Activated CD8-positive, alpha-beta memory T cell treated with anti-CD3 and anti-CD28 coated beads, Interleukin-2, amount 50 U/mL, for 4 hours (primary cell): Measurements from ENCODE around the gene ABCC6.
"Not testable (repeated sequence)": the region's sequence is repeated elsewhere in the genome, so short reads cannot be mapped to it uniquely, and the experiment has no call there.

ENCODE experiments used
- DNase-seq: peaks from one replicate; pipeline ENCODE4 v3.0.0-alpha.2; 2020

Gene ABCC6

DNA sequence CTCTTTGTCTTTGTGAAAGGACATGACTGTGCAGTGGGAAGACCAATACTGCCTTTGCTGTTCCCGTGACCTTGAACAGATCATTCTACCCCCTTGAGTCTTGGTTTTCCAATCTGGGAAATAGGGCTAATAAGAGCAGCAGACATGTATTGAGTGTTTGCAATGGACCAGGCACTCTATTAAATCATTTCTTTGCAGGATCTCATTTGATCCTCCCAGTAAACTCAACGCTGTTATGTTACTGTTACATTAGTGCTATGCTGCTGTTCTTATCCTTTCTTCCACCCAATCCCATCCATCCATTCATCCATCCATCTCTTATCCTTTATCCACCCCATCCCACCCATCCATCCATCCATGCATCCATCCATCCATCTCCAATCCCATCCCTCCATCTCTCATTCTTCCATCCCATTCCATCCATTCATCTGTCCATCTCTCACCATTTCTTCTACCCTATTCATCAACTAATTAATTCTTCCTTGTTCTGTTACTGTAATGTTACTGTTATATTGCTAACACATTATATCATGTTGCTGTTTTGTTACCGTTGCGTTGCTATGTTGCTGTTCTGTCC lies 65.1 kb downstream of the ABCC6 start:
- no peak for DNase-seq

DNA sequence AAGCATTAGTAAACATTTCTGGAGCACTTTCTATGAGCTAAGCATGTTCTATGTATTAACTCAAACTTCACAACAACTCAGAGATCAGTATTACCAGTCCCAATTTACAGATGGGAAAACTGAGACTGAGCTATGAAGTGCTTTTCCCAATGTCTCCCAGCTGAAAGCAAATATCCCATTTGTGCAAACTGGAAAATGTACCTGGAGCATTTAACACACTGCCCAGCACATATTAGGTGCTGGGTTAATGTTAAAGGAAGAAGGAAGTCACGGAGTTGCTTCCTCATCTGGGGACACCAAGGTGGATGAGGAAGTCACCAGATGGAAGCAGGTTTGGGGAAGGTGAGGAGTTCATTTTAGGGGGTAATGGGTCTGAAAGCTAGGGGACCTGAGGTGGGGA lies 66.1 kb downstream of the ABCC6 start:
- DNase-seq: no peak

DNA sequence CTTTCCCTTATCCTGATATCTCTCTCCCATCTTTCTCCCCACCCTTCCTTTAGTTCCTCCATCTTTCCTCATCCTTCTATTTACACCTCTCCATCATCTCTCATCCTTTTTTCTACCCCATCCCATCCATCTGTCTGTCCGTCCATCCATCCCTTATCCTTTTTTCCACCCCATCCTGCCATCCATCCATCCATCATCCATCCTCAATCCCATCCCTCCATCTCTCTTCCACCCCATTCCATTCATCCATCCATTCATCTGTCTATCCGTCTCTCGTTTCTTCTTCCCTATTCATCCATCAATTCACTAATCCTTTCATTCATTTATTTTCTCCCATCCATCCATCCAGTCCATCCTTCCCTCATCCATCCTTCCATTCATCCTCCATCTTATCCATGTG lies 68.1 kb downstream of the ABCC6 start:
- no peak for DNase-seq

DNA sequence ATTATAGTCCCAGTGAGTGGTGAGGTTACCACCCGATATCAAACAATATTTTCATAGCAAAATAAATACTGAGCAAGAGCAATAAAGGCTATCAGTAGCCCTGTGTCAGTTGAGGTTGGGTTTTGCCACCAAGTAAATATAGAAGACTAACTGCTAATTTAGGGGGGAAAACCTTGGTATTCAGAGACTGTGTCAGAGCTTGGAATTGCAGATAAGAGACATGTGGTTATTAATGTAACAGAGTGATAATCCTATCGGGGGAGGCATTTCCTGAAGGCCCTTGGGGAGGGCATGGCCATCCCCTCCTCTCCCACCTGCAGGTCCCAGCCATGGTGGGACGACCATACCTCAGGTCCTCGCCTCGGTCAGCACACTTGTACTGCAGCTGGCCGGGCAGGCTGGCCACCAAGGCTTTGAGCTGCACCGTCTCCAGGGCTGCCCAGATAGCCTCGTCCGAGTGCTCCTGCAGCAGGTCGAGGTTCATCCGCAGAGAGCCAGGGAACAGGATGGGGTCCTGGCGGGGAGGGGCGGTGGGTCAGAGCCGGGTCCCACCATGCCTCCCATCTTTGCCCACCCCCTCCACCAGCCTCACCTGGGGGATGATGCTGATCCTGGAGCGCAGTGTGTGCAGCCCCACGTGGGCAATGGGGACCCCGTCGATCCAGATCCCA lies 68.9 kb downstream of the ABCC6 start:
- DNase-seq: no peak

DNA sequence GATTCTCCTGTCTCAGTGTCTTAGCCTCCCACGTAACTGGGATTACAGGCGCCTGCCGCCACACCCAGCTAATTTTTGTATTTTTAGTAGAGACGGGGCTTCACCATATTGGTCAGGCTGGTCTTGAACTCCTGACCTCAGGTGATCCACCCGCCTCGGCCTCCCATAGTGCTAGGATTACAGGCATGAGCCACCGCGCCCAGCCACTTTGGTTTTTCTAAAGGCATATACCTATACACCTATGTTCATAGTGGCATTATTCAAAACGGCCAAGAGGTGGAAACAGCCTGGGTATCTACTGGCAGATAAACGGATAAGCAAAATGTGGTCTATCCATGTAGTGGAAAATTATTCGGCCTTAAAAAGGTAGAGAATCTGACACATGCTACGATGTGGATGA lies 70.3 kb downstream of the ABCC6 start:
- not testable (repeated sequence) for DNase-seq

DNA sequence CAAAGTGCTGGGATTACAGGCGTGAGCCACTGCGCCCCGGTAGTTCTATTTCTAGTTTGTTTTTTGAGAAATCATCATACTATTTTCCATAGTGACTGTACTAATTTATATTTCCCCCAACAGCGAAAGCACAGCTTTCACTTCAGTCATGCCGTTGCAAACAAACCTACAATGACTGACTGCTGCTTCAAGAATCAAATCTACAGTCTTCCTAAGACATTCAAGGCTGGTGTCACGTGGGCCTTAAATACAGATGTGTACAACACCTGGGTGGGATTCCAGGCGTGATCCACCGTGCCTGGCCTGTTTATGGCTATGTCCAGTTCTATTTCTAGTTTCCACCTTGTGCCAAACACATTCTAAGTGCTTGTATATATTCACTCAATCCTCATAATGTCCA lies 72.0 kb downstream of the ABCC6 start:
- no peak for DNase-seq

DNA sequence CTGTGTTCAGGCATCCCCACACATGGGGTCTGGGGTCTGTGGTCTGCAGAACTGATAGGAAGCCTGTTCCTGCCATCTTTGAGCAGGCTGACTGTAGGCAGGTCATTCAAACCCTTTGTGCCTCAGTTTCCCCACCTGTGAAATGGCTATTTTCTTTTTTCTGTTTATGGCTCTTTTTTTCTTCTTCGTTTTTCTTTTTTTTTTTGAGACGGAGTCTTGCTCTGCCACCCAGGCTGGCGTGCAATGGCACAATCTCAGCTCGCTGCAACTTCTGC lies 72.5 kb downstream of the ABCC6 start:
- no peak for DNase-seq

DNA sequence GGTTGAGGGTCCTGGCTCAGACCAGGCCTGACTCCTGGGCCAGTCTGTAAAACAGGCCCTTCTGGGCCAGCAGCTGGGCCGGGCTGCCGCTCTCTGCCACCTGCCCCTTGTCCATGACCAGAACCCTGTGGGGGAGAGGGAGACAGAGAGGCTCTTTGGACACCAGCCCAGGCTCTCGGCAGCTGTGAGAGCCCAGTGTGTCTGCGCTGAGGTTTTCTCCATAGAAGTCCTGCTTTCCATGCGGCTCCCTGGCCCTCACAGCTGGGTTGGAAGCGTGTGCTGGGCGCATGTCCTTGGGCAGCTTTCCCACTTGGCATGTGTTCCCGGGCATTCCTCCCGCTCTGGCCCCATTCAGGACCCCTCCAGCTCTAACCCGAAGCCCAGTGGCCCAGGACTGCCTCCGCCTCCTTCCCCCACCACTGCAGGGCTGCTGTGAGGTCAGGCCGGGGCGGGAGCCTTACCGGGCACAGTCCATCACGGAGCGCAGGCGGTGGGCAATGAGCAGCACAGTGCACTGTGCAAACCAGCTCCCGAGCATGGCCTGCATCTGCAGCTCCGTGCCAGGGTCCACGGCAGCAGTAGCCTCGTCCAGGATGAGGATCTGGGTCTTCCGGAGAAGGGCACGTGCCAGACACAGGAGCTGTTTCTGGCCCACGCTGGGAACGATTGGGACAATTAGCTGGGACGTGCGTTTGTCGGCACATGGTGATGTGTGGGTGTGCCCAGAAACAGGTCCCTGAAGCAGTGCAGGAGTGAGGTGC lies 73.0 kb downstream of the ABCC6 start:
- DNase-seq: no peak

DNA sequence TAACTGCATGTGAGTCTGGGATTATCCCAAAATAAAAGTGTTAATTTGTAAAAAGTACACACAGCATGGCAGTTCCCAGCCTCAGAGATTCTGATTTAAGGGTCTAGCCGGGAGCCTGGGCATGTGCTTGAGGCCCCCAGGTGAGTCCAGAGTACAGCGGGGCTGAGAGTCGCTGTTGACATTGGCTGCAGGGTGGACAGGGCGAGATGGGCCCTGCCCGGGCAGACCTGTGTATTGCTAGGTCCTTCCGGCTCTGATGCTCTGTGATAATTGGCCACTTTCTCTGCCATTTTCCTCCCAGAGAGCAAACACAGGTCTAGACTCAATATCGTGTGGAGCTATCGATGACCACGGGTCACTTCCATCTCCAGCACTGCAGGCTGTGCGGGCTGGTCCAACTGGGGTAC lies 73.6 kb downstream of the ABCC6 start:
- no peak for DNase-seq

DNA sequence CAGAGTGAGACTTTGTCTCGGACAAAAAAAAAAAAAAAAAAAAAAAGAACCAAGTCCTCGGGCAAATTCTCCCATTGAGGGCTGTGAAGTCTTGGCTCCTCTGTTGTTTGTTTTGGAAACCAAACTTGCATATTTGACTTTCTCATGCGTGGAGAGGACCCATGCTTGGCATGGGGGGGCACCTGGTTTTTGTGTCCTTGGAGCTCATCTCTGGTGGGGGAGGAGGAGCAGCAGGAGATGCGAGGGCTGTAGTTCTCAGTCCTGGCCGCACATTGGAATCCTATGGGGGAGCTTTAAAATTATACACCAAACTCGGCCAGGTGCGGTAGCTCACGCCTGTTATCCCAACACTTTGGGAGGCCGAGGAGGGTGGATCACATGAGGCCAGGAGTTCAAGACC lies 74.5 kb downstream of the ABCC6 start:
- DNase-seq: no peak

DNA sequence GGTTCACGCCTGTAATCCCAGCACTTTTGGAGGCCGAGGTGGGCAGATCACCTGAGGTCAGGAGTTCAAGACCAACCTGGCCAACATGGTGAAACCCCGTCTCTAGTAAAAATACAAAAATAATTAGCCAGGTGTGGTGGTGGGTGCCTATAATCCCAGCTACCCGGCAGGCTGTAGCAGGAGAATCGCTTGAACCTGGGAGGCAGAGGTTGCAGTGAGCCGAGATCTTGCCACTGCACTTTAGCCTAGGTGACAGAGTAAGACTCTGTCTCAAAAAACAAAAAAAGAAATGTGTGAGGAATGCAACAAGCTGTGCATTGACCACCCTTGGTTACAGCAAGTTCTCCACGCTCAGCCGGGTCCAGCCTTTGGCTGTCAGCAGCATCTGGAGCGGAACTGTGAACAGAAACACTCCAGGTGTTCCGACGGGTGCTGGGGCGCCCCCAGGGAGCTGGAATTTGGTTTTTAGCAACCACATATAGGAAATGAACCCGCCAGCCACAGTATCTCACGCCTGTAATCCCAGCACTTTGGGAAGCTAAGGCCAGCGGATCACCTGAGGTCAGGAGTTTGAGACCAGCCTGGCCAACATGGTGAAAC lies 75.2 kb downstream of the ABCC6 start:
- not testable (repeated sequence) for DNase-seq

DNA sequence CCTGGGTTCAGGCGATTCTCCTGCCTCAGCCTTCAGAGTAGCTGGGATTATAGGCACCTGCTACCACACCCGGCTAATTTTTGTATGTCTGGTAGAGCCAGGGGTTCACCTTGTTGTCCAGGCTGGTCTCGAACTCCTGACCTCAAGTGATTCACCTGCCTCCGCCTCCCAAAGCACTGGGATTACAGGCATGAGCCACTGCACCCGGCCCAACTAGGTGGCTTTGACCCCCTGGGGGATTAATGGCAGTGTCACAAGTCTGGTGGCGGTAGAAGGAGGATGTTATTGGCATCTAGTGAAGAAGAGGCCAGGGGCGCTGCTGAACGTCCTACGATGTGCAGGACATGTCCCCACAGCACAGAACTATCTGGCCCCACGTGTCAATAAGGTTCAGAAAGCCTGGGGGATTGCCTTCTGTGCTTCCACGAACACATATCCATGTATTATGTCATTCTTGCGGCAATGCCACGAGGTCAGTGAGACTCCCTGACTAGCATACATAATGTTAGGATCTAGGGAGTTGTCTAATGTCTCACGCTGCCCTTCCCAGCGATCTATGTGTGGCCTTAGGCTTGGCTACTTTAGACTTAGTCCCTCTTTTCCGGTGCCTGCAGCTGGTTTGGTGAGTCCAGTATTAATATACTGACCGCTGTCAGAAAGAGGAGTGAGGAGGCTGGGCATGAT lies 75.8 kb downstream of the ABCC6 start:
- no peak for DNase-seq

DNA sequence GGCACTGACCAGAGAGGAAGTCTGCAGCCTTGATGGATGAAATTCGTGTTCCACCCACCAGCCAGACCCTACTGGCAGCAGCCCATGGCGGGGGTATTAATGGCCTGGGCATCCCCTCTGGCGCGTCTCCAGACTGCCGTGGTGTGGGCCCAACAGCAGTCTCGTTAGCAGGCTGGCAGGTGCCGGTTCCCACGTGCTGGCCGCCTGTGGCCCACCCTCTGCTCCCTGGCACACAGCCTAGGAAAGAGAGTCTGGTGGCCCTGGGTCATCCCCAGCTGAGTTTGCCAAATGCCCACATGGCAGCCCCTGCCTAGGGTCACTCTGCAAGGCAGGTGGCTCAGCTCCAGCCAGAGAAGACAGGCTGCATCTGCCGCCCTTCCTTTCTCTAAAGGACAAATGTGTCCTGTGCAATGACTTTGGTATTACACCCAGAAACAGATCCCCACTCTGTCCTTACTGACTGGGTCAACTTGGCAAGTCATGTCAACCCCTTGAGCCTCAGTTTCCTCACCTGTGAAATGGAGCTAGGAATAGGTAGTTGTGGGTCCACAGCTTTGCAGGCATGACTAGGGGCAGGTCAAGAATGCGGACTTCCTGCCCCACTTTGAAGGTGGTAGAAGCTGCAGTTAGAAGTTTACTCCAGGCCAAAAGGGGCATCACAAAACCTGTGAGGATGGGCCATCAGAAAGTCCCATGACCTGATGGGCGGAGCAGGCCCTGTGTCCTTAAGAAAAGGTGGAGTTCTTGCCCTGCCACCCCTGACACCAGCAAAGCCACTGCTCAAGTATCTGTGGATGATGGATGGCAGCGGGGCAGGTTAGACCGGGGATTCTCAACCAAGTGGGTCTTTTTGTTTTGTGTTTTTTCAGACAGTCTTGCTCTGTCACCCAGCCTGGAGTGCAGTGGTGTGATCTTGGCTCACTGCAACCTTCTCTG lies 76.6 kb downstream of the ABCC6 start:
- no peak for DNase-seq

DNA sequence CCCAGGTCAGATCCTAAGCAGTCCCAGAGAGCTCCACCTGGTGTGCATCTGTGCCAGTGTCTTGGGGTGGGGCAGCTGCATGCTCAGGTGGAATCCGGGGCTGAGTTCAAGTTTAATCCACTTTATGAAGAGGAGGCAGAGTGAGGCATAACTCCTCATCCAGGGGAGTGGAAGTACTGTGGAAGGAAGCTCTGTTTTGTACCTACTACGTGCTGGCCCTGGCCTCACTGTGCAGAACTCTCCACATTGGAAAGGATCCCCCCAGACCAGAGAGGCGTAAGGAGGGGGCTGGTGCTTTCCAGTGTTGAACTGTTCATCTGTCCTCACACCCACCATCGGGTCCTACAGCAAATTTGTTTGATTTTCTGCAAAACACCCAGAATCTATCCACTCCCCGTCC lies 78.0 kb downstream of the ABCC6 start:
- no peak for DNase-seq

DNA sequence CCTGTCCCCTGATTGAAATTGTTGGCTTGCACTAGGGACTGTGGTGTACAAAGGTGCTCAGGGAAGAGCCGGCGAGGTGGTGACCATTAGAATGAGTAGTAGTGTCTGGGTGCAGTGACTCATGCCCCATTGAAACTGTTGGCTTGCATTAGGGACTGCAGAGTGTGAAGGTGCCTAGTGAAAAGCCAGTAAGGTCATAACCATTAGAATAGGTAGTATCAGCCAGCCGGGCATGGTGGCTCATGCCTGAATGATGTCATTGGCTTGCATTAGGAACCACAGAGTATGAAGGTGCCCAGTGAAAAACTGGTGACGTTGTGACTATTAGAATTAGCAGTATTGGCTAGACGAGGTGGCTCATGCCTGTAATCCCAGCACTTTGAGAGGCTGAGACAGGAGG lies 78.9 kb downstream of the ABCC6 start:
- DNase-seq: no peak

DNA sequence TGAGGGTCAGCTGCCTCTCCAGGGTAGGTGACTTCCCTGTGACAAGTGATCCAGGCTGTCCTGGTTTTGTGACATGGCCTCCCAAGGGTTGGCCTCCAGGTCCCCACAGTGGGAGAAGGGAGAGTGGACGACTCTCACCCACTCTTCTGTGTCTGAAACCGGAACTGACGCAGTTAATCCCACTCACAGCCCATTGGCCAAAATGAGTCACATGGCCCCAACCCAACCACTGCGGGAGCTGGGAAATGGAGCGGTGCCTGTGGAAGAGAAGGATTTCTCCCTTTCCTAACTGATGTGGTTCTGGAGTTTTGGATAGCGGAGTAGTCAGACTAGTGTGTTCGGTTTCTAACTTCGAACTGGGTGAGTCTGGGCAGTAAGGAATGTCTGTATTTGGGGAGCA lies 79.4 kb downstream of the ABCC6 start:
- no peak for DNase-seq

DNA sequence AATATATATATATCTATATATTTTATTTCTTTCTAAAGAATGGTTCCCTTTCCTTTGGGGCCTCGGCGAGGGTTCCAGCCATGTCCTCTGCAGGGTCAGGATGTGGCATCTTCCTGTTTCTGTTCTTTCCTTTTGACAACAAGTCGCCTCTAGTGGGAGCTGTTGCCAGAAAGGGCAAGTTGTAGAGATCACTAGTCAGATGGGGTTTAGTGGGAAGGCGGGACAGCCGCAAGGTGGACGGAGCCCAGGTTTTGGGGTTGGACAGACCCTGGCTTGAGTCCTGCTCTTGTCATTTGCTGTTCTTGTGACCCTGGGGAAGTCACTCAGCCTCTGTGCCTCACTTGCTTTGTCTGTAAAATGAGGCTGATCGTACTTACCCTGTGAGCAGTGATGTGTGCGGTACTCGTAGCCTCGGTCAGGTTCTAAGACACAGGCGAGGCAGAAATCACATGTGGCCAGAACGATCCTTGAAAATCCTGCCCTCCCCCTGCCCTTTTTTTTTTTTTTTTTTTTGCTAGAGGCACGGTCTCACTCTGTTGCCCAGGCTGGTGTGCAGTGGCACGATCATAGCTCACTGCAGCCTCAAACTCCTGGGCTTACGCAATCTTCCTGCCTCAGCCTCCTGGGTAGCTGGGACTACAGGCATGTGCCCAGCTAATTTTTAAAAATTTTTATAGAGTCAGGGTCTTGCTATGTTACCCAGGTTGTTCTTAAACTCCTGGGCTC lies 80.1 kb downstream of the ABCC6 start:
- DNase-seq: no peak

DNA sequence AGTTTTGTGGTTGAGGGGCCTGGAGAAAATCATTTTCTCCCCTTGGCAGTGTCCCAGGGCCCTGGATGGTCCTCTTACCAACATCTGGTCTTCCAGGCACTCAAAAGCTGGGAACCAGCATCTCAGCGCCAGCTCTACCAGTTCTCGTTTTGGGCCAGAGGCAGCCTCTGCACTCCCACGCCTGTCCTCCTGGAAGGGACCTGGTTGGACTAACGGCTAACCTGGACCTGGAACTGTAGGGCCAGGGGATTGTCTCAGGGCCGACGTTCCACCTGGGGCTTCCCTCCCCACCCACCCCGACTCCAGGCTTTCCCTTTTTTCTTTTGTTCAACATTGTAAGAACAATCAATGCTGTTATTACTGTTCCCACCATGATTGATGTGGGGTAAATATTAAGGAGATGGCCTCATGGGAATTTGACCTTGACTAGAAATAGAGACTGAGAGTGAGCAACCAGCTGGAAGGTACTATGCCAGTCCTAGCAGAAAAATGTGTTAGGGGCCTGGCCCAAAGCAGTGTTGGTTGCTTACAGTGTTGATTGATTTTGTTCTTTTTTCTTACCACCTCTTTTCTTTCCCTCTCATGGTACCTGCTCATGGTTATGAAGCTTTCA lies 81.4 kb downstream of the ABCC6 start:
- no peak for DNase-seq

DNA sequence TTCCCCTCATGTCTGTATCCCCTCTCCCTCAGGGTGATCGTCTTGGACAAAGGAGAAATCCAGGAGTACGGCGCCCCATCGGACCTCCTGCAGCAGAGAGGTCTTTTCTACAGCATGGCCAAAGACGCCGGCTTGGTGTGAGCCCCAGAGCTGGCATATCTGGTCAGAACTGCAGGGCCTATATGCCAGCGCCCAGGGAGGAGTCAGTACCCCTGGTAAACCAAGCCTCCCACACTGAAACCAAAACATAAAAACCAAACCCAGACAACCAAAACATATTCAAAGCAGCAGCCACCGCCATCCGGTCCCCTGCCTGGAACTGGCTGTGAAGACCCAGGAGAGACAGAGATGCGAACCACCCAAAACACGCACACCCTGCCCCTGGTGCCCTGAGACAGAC lies 82.2 kb downstream of the ABCC6 start:
- no peak for DNase-seq

DNA sequence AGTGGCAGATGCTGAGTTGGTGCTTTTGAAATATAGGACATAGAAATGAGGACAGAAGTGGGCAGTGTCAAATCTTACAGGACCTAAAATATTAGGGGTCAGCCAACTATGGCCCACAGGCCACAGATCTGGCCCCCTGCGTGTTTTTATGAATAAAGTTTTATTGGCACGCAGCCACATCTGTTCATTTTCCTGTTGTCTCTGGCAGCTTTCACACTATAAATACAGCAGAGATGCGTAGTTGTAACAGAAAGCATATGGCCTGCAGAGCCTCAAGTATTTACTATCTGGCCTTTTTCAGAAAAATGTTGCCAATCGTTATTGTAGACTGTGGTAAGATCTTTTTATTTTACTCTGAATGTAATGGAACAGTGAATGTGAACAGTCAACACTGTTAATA lies 82.8 kb downstream of the ABCC6 start:
- DNase-seq: no peak

DNA sequence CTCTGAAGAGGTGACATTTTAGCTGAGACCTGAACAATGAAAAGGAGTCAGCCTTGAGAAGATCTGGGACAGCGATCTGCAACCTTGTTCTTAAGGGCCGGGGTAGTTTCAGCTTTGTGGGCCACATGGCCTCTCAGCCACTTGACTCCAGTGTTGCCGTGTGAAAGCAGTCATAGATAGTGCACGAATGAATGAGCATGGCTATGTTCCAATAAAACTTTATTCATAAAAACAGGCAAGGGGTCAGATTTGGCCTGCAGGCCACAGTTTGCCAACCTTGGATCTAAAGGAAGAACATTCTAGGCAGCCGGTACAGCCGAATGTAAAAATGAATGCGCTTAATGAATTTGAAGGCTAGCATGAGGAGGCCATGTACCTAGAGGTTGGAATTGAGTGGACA lies 83.5 kb downstream of the ABCC6 start:
- DNase-seq: no peak
